GM23338 (cell line): Measurements from ENCODE around the gene KCTD21. TPM values are rescaled to one million over a fixed set of nuclear protein-coding genes. Genes with fewer than 3 reads are reported as not detected.
A peak's percentile ranks its signal among the peaks of the same experiment; 100 is the strongest.

ENCODE experiments used
- ATAC-seq: fragments of 200-7000 bp; cut with Tn5 transposase; 3 replicates; pipeline ENCODE4 v1.9.1; 2020
- DNase-seq: peaks from one replicate; pipeline ENCODE4 v3.0.0-alpha.2; 2015; ENCODE audit warnings: low spot score
- H2AFZ ChIP-seq: fragments of 200-600 bp; sonication (generic); 2 replicates; pipeline ENCODE4 v1.8.0; 2016; ENCODE audit warnings: antibody characterized with exemption, mild to moderate bottlenecking, moderate library complexity
- H3F3A ChIP-seq: fragments of 200-600 bp; sonication (generic); replicated peaks from 2 replicates; pipeline ENCODE4 v1.8.0; 2017; ENCODE audit warnings: antibody characterized with exemption, mixed run types, low read depth
- H3K27ac ChIP-seq: fragments of 200-600 bp; sonication (generic); 2 replicates; pipeline ENCODE4 v1.6.1; 2016; ENCODE audit warnings: low read depth
- H3K27me3 ChIP-seq: fragments of 200-600 bp; sonication (generic); 2 replicates; pipeline ENCODE4 v1.8.0; 2016; ENCODE audit warnings: mild to moderate bottlenecking, mixed run types, moderate library complexity; ENCODE audit not compliant: insufficient read depth
- H3K36me3 ChIP-seq: fragments of 200-600 bp; sonication (generic); 2 replicates; pipeline ENCODE4 v1.8.0; 2016; ENCODE audit warnings: mild to moderate bottlenecking; ENCODE audit not compliant: insufficient read depth
- H3K4me1 ChIP-seq: fragments of 200-600 bp; sonication (generic); 2 replicates; pipeline ENCODE4 v1.8.0; 2016; ENCODE audit warnings: mild to moderate bottlenecking, moderate library complexity; ENCODE audit not compliant: insufficient read depth
- H3K4me2 ChIP-seq: fragments of 200-600 bp; sonication (generic); 2 replicates; pipeline ENCODE4 v1.7.1; 2017; ENCODE audit warnings: mixed run types
- H3K4me3 ChIP-seq: fragments of 200-600 bp; sonication (generic); 2 replicates; pipeline ENCODE4 v1.6.1; 2016; ENCODE audit warnings: mixed run types
- H3K79me2 ChIP-seq: fragments of 200-600 bp; sonication (generic); replicated peaks from 2 replicates; pipeline ENCODE4 v1.8.0; 2017; ENCODE audit warnings: mild to moderate bottlenecking; ENCODE audit not compliant: insufficient read depth
- H3K9me2 ChIP-seq: fragments of 200-600 bp; sonication (generic); 2 replicates; pipeline ENCODE4 v1.8.0; 2017; ENCODE audit not compliant: insufficient read depth
- H4K20me1 ChIP-seq: fragments of 200-600 bp; sonication (generic); replicated peaks from 2 replicates; pipeline ENCODE4 v1.8.0; 2017; ENCODE audit warnings: mild to moderate bottlenecking; ENCODE audit not compliant: insufficient read depth
- H3K27ac Mint-ChIP-seq: 2 replicates; pipeline ENCODE4 v1.8.0; 2020; ENCODE audit warnings: inconsistent platforms, mild to moderate bottlenecking, moderate library complexity, mixed read lengths
- H3K27me3 Mint-ChIP-seq: 3 replicates; pipeline ENCODE4 v1.8.0; 2022; ENCODE audit warnings: low read depth, mild to moderate bottlenecking, moderate library complexity, mixed read lengths, inconsistent platforms; ENCODE audit not compliant: insufficient read depth, poor library complexity
- H3K36me3 Mint-ChIP-seq: 3 replicates; pipeline ENCODE4 v1.8.0; 2021; ENCODE audit warnings: low read depth, mild to moderate bottlenecking, inconsistent platforms, moderate library complexity, mixed read lengths
- H3K4me1 Mint-ChIP-seq: 3 replicates; pipeline ENCODE4 v1.8.0; 2020; ENCODE audit warnings: mild to moderate bottlenecking, inconsistent platforms, mixed read lengths
- H3K4me3 Mint-ChIP-seq: 3 replicates; pipeline ENCODE4 v1.8.0; 2021; ENCODE audit warnings: moderate library complexity, mild to moderate bottlenecking, inconsistent platforms, mixed read lengths
- H3K9me3 Mint-ChIP-seq: 3 replicates; pipeline ENCODE4 v1.8.0; 2020; ENCODE audit warnings: moderate library complexity, mild to moderate bottlenecking, inconsistent platforms, mixed read lengths
- CREB1 ChIP-seq: fragments of 250-450 bp; sonication (Bioruptor Pico); IDR thresholded peaks from 2 replicates; pipeline ENCODE4 v1.5.0; 2020; ENCODE audit warnings: low read depth, mild to moderate bottlenecking, moderate library complexity
- CTCF ChIP-seq, 2 experiments: fragments of 200-600 bp in 1 of 2; sonication (generic) in 1 of 2; conservative IDR thresholded peaks; 2 replicates each; pipeline versions ENCODE4 v1.5.1 to v1.6.1; 2016 to 2017; ENCODE audit warnings: antibody characterized with exemption in 2 of 2, low read depth in 2 of 2, mild to moderate bottlenecking in 2 of 2, moderate library complexity in 1 of 2
- EZH2 ChIP-seq: fragments of 200-600 bp; sonication (generic); IDR thresholded peaks from one replicate; pipeline ENCODE4 v1.8.0; 2017; ENCODE audit warnings: antibody characterized with exemption, mild to moderate bottlenecking, low read depth; ENCODE audit not compliant: unreplicated experiment
- EZH2phosphoT487 ChIP-seq: fragments of 200-600 bp; sonication (generic); IDR thresholded peaks from one replicate; pipeline ENCODE4 v1.8.1; 2018; ENCODE audit warnings: antibody characterized with exemption; ENCODE audit not compliant: unreplicated experiment
- JUNB ChIP-seq: IDR thresholded peaks from one replicate; pipeline ENCODE4 v1.6.1; 2016; ENCODE audit warnings: antibody characterized with exemption; ENCODE audit not compliant: unreplicated experiment
- NANOG ChIP-seq: IDR thresholded peaks from 2 replicates; pipeline ENCODE4 v1.6.1; 2016; ENCODE audit warnings: antibody characterized with exemption, borderline replicate concordance
- POLR2AphosphoS5 ChIP-seq: IDR thresholded peaks from 2 replicates; pipeline ENCODE4 v1.6.1; 2016; ENCODE audit warnings: antibody characterized with exemption, low read depth
- REST ChIP-seq: IDR thresholded peaks from one replicate; pipeline ENCODE4 v1.6.1; 2018; ENCODE audit warnings: antibody characterized with exemption; ENCODE audit not compliant: unreplicated experiment
- STAT1 ChIP-seq: IDR thresholded peaks from one replicate; pipeline ENCODE4 v1.6.1; 2016; ENCODE audit warnings: antibody characterized with exemption; ENCODE audit not compliant: unreplicated experiment
- polyA plus RNA-seq: library from polyadenylated mRNA; unstranded; fragments of >200 nt; fragmentation: Nextera tagmentation; extraction: Ambion mirVana; gene quantifications from 2 replicates; pipeline ENCODE4 v1.2.1, GENCODE V29; 2016
- total RNA-seq: library from RNA; depleted of rRNA; stranded (reverse); fragments of >200 nt; shearing (Covaris generic); gene quantifications from 2 replicates; pipeline ENCODE4 v1.2.3, GENCODE V29; 2014

Gene KCTD21
- total and polyA plus RNA-seq, 2 experiments from 2014 or later: 1.0 to 3.7 TPM

GRCh38 chr11:78147807-78148206 is 40.6 kb downstream of the KCTD21 start:
- no peaks in the 10 kb centered on the region for H3K79me2 ChIP-seq
- no peaks in the 10 kb centered on the region for H4K20me1 ChIP-seq
- TF ChIP-seq STAT1 (no peak), JUNB (no peak)
- H3K4me2 ChIP-seq: no peak overlapping the region
- 0 out of 2 replicates have a peak overlapping the region, but pooled peaks have one; percentile 50 for H3K27ac ChIP-seq
- no peak overlapping the region for H3K27ac Mint-ChIP-seq
- DNase-seq (no peak), ATAC-seq (no peak)
- H3K4me1 Mint-ChIP-seq: peaks cover 8% of the 10 kb centered on the region; the same call in 2 of the 3 replicates
- peaks cover 11% of the 10 kb centered on the region for H3K36me3 Mint-ChIP-seq
- H3K4me3 ChIP-seq: no peak overlapping the region
- H3K9me3 Mint-ChIP-seq: no peaks in the 10 kb centered on the region
- H3F3A ChIP-seq: 0 out of 2 replicates have a peak, but pooled peaks cover 4% of the 10 kb centered on the region
- no peaks in the 10 kb centered on the region for H3K27me3 ChIP-seq
- no peaks in the 10 kb centered on the region for H3K36me3 ChIP-seq
- H2AFZ ChIP-seq: no peak overlapping the region
- peaks cover 3% of the 10 kb centered on the region for H3K27me3 Mint-ChIP-seq
- no peak overlapping the region for H3K4me3 Mint-ChIP-seq
- no peaks in the 10 kb centered on the region for H3K4me1 ChIP-seq
- H3K9me2 ChIP-seq: no peaks in the 10 kb centered on the region

- Histone ChIP-seq H3K79me2 (peaks cover 8% of the 10 kb centered on the region), H3K27ac (no peak overlapping the region), H4K20me1 (no peaks in the 10 kb centered on the region), H3K27me3 (no peaks in the 10 kb centered on the region), H3K9me2 (no peaks in the 10 kb centered on the region), H3K4me1 (0 out of 2 replicates have a peak, but pooled peaks cover 4% of the 10 kb centered on the region), H3F3A (0 out of 2 replicates have a peak, but pooled peaks cover 4% of the 10 kb centered on the region), H3K36me3 (no peaks in the 10 kb centered on the region), H2AFZ (no peak overlapping the region), H3K4me3 (no peak overlapping the region), H3K4me2 (no peak overlapping the region)
- H3K36me3 Mint-ChIP-seq: peaks cover 30% of the 10 kb centered on the region
- H3K4me1 Mint-ChIP-seq: peaks cover 12% of the 10 kb centered on the region
- H3K9me3 Mint-ChIP-seq: no peaks in the 10 kb centered on the region
- no peak for DNase-seq
- no peak for ATAC-seq
- H3K27me3 Mint-ChIP-seq: peaks cover 3% of the 10 kb centered on the region
- TF ChIP-seq REST: no peak
- no peak overlapping the region for H3K27ac Mint-ChIP-seq
- H3K4me3 Mint-ChIP-seq: no peak overlapping the region
Observed at GRCh38 chr11:78145511-78146025, 42.9 kb downstream of the KCTD21 start.

- Histone ChIP-seq H3F3A (0 out of 2 replicates have a peak, but pooled peaks cover under 1% of the 10 kb centered on the region), H4K20me1 (peaks cover 4% of the 10 kb centered on the region; the same call in 1 of the 2 replicates), H3K36me3 (peaks cover 7% of the 10 kb centered on the region; the same call in 1 of the 2 replicates), H3K4me2 (peak overlapping the region; percentile 86), H3K4me1 (peaks cover 13% of the 10 kb centered on the region; the same call in 1 of the 2 replicates), H3K27me3 (no peaks in the 10 kb centered on the region), H3K79me2 (peaks cover 51% of the 10 kb centered on the region), H3K4me3 (peak overlapping the region; percentile 76), H3K9me2 (no peaks in the 10 kb centered on the region), H3K27ac (peak overlapping the region; percentile 69), H2AFZ (no peak overlapping the region)
- ATAC-seq (no peak), DNase-seq (no peak)
- Mint-ChIP-seq H3K4me1 (peaks cover 15% of the 10 kb centered on the region), H3K4me3 (peak overlapping the region; percentile 82), H3K9me3 (peaks cover 3% of the 10 kb centered on the region; the same call in 2 of the 3 replicates), H3K36me3 (peaks cover 62% of the 10 kb centered on the region), H3K27me3 (peaks cover 3% of the 10 kb centered on the region), H3K27ac (peak overlapping the region; percentile 71; the same call in 1 of the 2 replicates)
- TF ChIP-seq REST: no peak
- TF ChIP-seq POLR2AphosphoS5: no peak
- no peak for TF ChIP-seq CTCF (conservative IDR thresholded peaks at IDR 0.05; ENCODE audit: low read depth in 2 of 2)
- no peak for TF ChIP-seq CREB1
- TF ChIP-seq NANOG: no peak
- TF ChIP-seq STAT1: no peak
- no peak for TF ChIP-seq EZH2phosphoT487
- no peak for TF ChIP-seq EZH2
Observed at GRCh38 chr11:78140392-78141077, 47.9 kb downstream of the KCTD21 start.
